ENCODE data around the gene SPSB1. TPM values are rescaled to one million over a fixed set of nuclear protein-coding genes. Genes with fewer than 3 reads are reported as not detected.

The SPSB1 gene
- total and polyA plus RNA-seq, 2 experiments from 2014 or later, result 4.6 to 5.4 TPM

- H3K9me3 ChIP-seq (ENCODE audit: low read depth), result peaks cover 2% of the 10 kb centered on the region
- no peaks in the 10 kb centered on the region for H3K36me3 ChIP-seq
- no peak for TF ChIP-seq CTCF (IDR thresholded peaks at IDR 0.05; ENCODE audit: low read depth, low read length)
- peak in 1 of 2 donors; percentile 92 for DNase-seq (ENCODE audit: low read depth in 1 of 2, low spot score in 1 of 2)
- H3K4me3 ChIP-seq, result no peak overlapping the region
- no peak overlapping the region for H3K27ac ChIP-seq
- H3K4me1 ChIP-seq (ENCODE audit: low read depth), result no peaks in the 10 kb centered on the region
- H3K27me3 ChIP-seq, result no peaks in the 10 kb centered on the region
These were observed 2.8 kb upstream of the SPSB1 start for GRCh38 chr1:9289711-9290485.

- no peak for TF ChIP-seq CTCF (IDR thresholded peaks at IDR 0.05; ENCODE audit: low read depth, low read length)
- no peaks in the 10 kb centered on the region for H3K4me1 ChIP-seq (ENCODE audit: low read depth)
- H3K27me3 ChIP-seq, result no peaks in the 10 kb centered on the region
- DNase-seq (ENCODE audit: low read depth in 1 of 2, low spot score in 1 of 2), result peak in 1 of 2 donors; percentile 79
- no peak overlapping the region for H3K27ac ChIP-seq
- H3K9me3 ChIP-seq (ENCODE audit: low read depth), result no peaks in the 10 kb centered on the region
- peak overlapping the region; percentile 42 for H3K4me3 ChIP-seq
- no peaks in the 10 kb centered on the region for H3K36me3 ChIP-seq
These were observed 757 bp upstream of the SPSB1 start for GRCh38 chr1:9291914-9292360.

- Histone ChIP-seq H3K4me3 (peak overlapping the region; percentile 42), H3K4me1 (ENCODE audit: low read depth) (no peaks in the 10 kb centered on the region), H3K9me3 (ENCODE audit: low read depth) (no peaks in the 10 kb centered on the region), H3K27ac (no peak overlapping the region), H3K36me3 (no peaks in the 10 kb centered on the region), H3K27me3 (no peaks in the 10 kb centered on the region)
- no peak for DNase-seq (ENCODE audit: low read depth in 1 of 2, low spot score in 1 of 2)
- TF ChIP-seq CTCF (IDR thresholded peaks at IDR 0.05; ENCODE audit: low read depth, low read length), result no peak
These were observed 493 bp downstream of the SPSB1 start for GRCh38 chr1:9293241-9293532.

GRCh38 chr1:9293533-9294404 lies 1.1 kb downstream of the SPSB1 start:
- Histone ChIP-seq H3K9me3 (ENCODE audit: low read depth) (no peaks in the 10 kb centered on the region), H3K27ac (no peak overlapping the region), H3K27me3 (no peaks in the 10 kb centered on the region), H3K4me3 (peak overlapping the region; percentile 42), H3K4me1 (ENCODE audit: low read depth) (no peaks in the 10 kb centered on the region), H3K36me3 (no peaks in the 10 kb centered on the region)
- no peak for TF ChIP-seq CTCF (IDR thresholded peaks at IDR 0.05; ENCODE audit: low read depth, low read length)
- DNase-seq (ENCODE audit: low read depth in 1 of 2, low spot score in 1 of 2), result peak in 1 of 2 donors; percentile 42

GRCh38 chr1:9294405-9294773 lies 1.7 kb downstream of the SPSB1 start:
- Histone ChIP-seq H3K4me1 (ENCODE audit: low read depth) (no peaks in the 10 kb centered on the region), H3K27me3 (no peaks in the 10 kb centered on the region), H3K9me3 (ENCODE audit: low read depth) (no peaks in the 10 kb centered on the region), H3K27ac (no peak overlapping the region), H3K4me3 (no peak overlapping the region), H3K36me3 (no peaks in the 10 kb centered on the region)
- peak in 1 of 2 donors; percentile 60 for DNase-seq (ENCODE audit: low read depth in 1 of 2, low spot score in 1 of 2)
- no peak for TF ChIP-seq CTCF (IDR thresholded peaks at IDR 0.05; ENCODE audit: low read depth, low read length)

Data from cardiac muscle cell (in vitro differentiated cells and primary cell).